GM12892 (cell line): Measurements from ENCODE around the gene TTLL5.

Experiments used
- POLR2A ChIP-seq: IDR thresholded peaks from 2 replicates; pipeline ENCODE4 v1.6.1; 2011; ENCODE audit warnings: low read depth, low read length, control low read depth
- POLR2AphosphoS5 ChIP-seq: IDR thresholded peaks from 2 replicates; pipeline ENCODE4 v1.6.1; 2011; ENCODE audit warnings: low read depth, low read length, control low read depth
- TAF1 ChIP-seq: IDR thresholded peaks from 2 replicates; pipeline ENCODE4 v1.6.1; 2011; ENCODE audit warnings: low read depth, mild to moderate bottlenecking, control low read depth, low read length, borderline replicate concordance

DNA sequence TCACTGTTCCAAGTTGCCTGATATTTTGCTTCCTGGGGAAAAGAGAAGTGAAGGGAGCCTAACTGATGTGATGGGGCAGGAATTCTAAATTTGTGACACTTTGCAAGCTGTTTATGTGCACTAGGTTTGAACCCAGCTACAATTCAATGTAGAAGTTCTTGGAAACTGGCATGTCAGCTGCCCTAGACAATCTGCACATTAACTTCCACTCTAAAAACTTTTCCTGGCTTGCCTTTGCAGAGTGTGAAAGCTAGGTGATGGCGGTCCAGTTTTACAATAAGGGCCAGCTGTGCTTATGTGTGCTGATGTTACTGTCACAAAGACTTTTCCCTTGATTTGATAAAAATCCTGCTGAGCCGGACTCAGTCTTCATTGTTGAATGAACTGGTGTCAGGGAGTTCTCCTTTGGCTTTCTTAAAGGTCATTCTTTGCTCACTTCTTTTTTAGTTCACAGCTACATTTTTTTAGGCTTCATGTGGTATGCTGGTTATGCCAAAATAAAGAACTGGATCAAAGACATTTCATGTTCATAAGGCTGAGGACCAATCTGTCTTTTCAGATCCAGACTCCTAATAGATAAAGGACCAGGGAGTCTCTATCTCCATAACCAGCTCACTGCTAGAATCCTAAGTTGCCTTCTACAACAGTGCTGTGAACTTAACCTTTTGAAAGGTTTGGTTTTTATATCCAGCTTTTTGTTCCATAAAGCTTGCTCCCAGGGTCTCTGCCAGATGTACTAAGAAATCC, 187.3 kb downstream of the TTLL5 start:
- TF ChIP-seq POLR2A (no peak), TAF1 (no peak), POLR2AphosphoS5 (no peak)
